Right lobe of liver (tissue), 6 donors: Measurements from ENCODE around the gene GRIN3A. TPM values are rescaled to one million over a fixed set of nuclear protein-coding genes. Genes with fewer than 3 reads are reported as not detected.

Experiments
- ATAC-seq, 4 donors: fragments of 200-7000 bp; cut with Tn5 transposase; one replicate each; pipeline ENCODE4 v1.9.1; 2020; ENCODE audit warnings: mild to moderate bottlenecking in 4 of 4, moderate library complexity in 4 of 4
- DNase-seq, 3 donors: peaks; one replicate each; pipeline ENCODE4 v3.0.0-alpha.2; 2020
- H3K27ac ChIP-seq, 3 donors: fragments of 200-600 bp; one replicate each; pipeline ENCODE4 v1.8.0; 2022
- H3K27me3 ChIP-seq, 2 donors: fragments of 200-600 bp; one replicate each; pipeline ENCODE4 v1.8.0; 2022
- H3K36me3 ChIP-seq, 4 donors: fragments of 200-600 bp; sonication (generic) in 1 of 4; one replicate each; pipeline versions ENCODE4 v1.5.1 to v1.8.0; 2017 to 2022; ENCODE audit warnings: control low read depth in 1 of 4
- H3K4me1 ChIP-seq, 4 donors: fragments of 200-600 bp; sonication (generic) in 1 of 4; one replicate each; pipeline versions ENCODE4 v1.5.1 to v1.8.0; 2017 to 2022; ENCODE audit warnings: control low read depth in 1 of 4
- H3K4me3 ChIP-seq, 3 donors: fragments of 200-600 bp; one replicate each; pipeline ENCODE4 v1.8.0; 2022
- H3K9me3 ChIP-seq, 4 donors: fragments of 200-600 bp; sonication (generic) in 1 of 4; one replicate each; pipeline versions ENCODE4 v1.5.1 to v1.8.0; 2017 to 2022; ENCODE audit warnings: control low read depth in 1 of 4
- CTCF ChIP-seq, 4 donors: fragments of 200-600 bp in 3 of 4; fragments of 450-650 bp in 1 of 4; IDR thresholded peaks; one replicate each; pipeline versions ENCODE4 v1.5.1 to v1.8.0; 2016 to 2022; ENCODE audit warnings: antibody characterized with exemption in 4 of 4, mild to moderate bottlenecking in 2 of 4
- POLR2A ChIP-seq: fragments of 450-650 bp; IDR thresholded peaks from one replicate; pipeline ENCODE4 v1.6.1; 2017; ENCODE audit warnings: antibody characterized with exemption, mild to moderate bottlenecking
- WGBS: methylation state at CpG from one replicate; pipeline ENCODE4 v1.1.6; 2018; ENCODE audit warnings: low coverage, low lambda C conversion rate; ENCODE audit not compliant: insufficient coverage; ENCODE audit errors: missing lambda C conversion rate; 5-methylcytosine and 5-hydroxymethylcytosine counted together
- intact Hi-C, 2 donors: fragments of 100-400 bp; cut with DNase I; formaldehyde crosslinking; loops; one replicate each; pipeline versions ENCODE4 v1.11.2 to v1.14.1; 2022
- total RNA-seq, 6 experiments: library from RNA; depleted of rRNA in 2 of 6; stranded (reverse); fragments of >200 nt in 2 of 6; fragmentation: NEBNext Ultra II Directional in 3 of 6; extraction: Animal tissue kit (Norgen Biotek cat#: 25700) in 3 of 6; gene quantifications; one replicate each; pipeline versions ENCODE4 v1.1.0 to v1.2.4, GENCODE V29; 2016 to 2023
- donor health status: DM: no; HTN: yes; CAD: no.
- donor health status: DM: no; HTN: no; CAD: no.
- donor health status: DM: no; HTN: no; CAD: no.
- donor health status: DM: no; HTN: yes; CAD: no.
- donor health status: DM: no; HTN: yes; CAD: no.

Gene GRIN3A
- total RNA-seq, 6 experiments from 2014 or later, result 0.05 to 0.44 (median 0.09) TPM; not detected in 1

- TF ChIP-seq POLR2A, result no peak
- no peak for TF ChIP-seq CTCF (IDR thresholded peaks at IDR 0.05)
- Histone ChIP-seq H3K27me3 (no peaks in the 10 kb centered on the region), H3K4me1 (peaks cover 0 to 20% (median 4%) of the 10 kb centered on the region in 4 donors), H3K36me3 (no peaks in the 10 kb centered on the region), H3K4me3 (no peak overlapping the region), H3K27ac (no peak overlapping the region), H3K9me3 (no peaks in the 10 kb centered on the region)
- ATAC-seq, result no peak
- DNase-seq, result no peak
- intact Hi-C loops, result loop anchor here in 1 of 2 donors (5.0 kb wide), 1 partner anchor 60 kb away; no protein-coding TSS in a partner anchor
Measured at GRCh38 chr9:101702257-101702656, 36.2 kb downstream of the GRIN3A start.

GRCh38 chr9:101693546-101694336 is 44.7 kb downstream of the GRIN3A start:
- no peaks in the 10 kb centered on the region for H3K36me3 ChIP-seq
- H3K9me3 ChIP-seq, result no peaks in the 10 kb centered on the region
- no peak for TF ChIP-seq CTCF (IDR thresholded peaks at IDR 0.05)
- no peaks in the 10 kb centered on the region for H3K4me1 ChIP-seq
- 63% methylated on average over 1 of the region's 1 CpG for WGBS
- no peaks in the 10 kb centered on the region for H3K27me3 ChIP-seq
- no peak for ATAC-seq
- no peak for DNase-seq
- H3K27ac ChIP-seq, result no peak overlapping the region
- intact Hi-C loops, result no loop called here
- no peak overlapping the region for H3K4me3 ChIP-seq

- Histone ChIP-seq H3K4me3 (no peak overlapping the region), H3K9me3 (no peaks in the 10 kb centered on the region), H3K36me3 (no peaks in the 10 kb centered on the region), H3K27ac (no peak overlapping the region), H3K27me3 (no peaks in the 10 kb centered on the region), H3K4me1 (no peaks in the 10 kb centered on the region)
- ATAC-seq, result no peak
- WGBS, result 94% methylated on average over 2 of the region's 2 CpGs
- no peak for DNase-seq
- intact Hi-C loops, result no loop called here
- TF ChIP-seq CTCF (IDR thresholded peaks at IDR 0.05) (no peak), POLR2A (no peak)
Measured at GRCh38 chr9:101691657-101692056, 46.8 kb downstream of the GRIN3A start.

- H3K27ac ChIP-seq, result no peak overlapping the region
- DNase-seq (no peak), ATAC-seq (no peak)
- no peak overlapping the region for H3K4me3 ChIP-seq
- no peaks in the 10 kb centered on the region for H3K4me1 ChIP-seq
- no peaks in the 10 kb centered on the region for H3K9me3 ChIP-seq
- no peaks in the 10 kb centered on the region for H3K27me3 ChIP-seq
- H3K36me3 ChIP-seq, result no peaks in the 10 kb centered on the region
- intact Hi-C loops, result no loop called here
- no peak for TF ChIP-seq CTCF (IDR thresholded peaks at IDR 0.05)
- no peak for TF ChIP-seq POLR2A
- WGBS, result 21% methylated on average over 2 of the region's 2 CpGs
Measured at GRCh38 chr9:101689039-101689438, 49.4 kb downstream of the GRIN3A start.
